Kidney (tissue), 14 donors: Measurements from ENCODE around the gene CHD2. TPM values are rescaled to one million over a fixed set of nuclear protein-coding genes. Genes with fewer than 3 reads are reported as not detected.

Experiments
- DNase-seq, 5 donors: peaks; one replicate each; pipeline ENCODE4 v3.0.0-alpha.2; 2013 to 2020
- FAIRE-seq: peaks from 2 replicates; lab custom pipeline; 2012; peaks lifted over from hg19 to GRCh38; lab: Jason Lieb, UNC
- H3K27ac ChIP-seq, 2 donors: one replicate each; pipeline ENCODE4 v1.7.0; 2013; ENCODE audit warnings: low read depth in 2 of 2, low read length in 2 of 2, inconsistent platforms in 1 of 2
- H3K27me3 ChIP-seq: one replicate; pipeline ENCODE4 v1.7.1; 2013; ENCODE audit warnings: low read length, inconsistent platforms; ENCODE audit not compliant: control insufficient read depth, insufficient read depth
- H3K36me3 ChIP-seq, 3 donors: one replicate each; pipeline versions ENCODE4 v1.7.0 to v1.7.1; 2013; ENCODE audit warnings: low read length in 3 of 3, control low read depth in 1 of 3, inconsistent platforms in 1 of 3; ENCODE audit not compliant: insufficient read depth in 3 of 3, control insufficient read depth in 2 of 3
- H3K4me1 ChIP-seq, 3 donors: one replicate each; pipeline versions ENCODE4 v1.7.0 to v1.7.1; 2013; ENCODE audit warnings: low read length in 3 of 3, inconsistent platforms in 1 of 3, low read depth in 1 of 3; ENCODE audit not compliant: control insufficient read depth in 2 of 3, insufficient read depth in 2 of 3
- H3K4me3 ChIP-seq, 3 donors: one replicate each; pipeline versions ENCODE4 v1.7.0 to v1.8.1; 2013; ENCODE audit warnings: low read length in 3 of 3, control low read depth in 1 of 3, inconsistent platforms in 1 of 3
- H3K9ac ChIP-seq, 3 donors: one replicate each; pipeline versions ENCODE4 v1.7.0 to v1.7.1; 2013; ENCODE audit warnings: low read length in 3 of 3, control low read depth in 1 of 3, inconsistent platforms in 1 of 3
- H3K9me3 ChIP-seq, 3 donors: one replicate each; pipeline versions ENCODE4 v1.7.0 to v1.7.1; 2013; ENCODE audit warnings: low read length in 3 of 3, control low read depth in 1 of 3, inconsistent platforms in 1 of 3; ENCODE audit not compliant: control insufficient read depth in 2 of 3, insufficient read depth in 1 of 3
- intact Hi-C: fragments of 100-400 bp; cut with DNase I; formaldehyde crosslinking; loops from one replicate; pipeline ENCODE4 v1.11.1; 2022
- polyA plus RNA-seq: library from polyadenylated mRNA; stranded (reverse); fragments of 350-450 nt; fragmentation: Illumina TruSeq; extraction: RNeasy Lipid Tissue Mini Kit (QIAGEN cat#74804); gene quantifications from one replicate; pipeline ENCODE4 v1.2.3, GENCODE V29; 2014; ENCODE audit warnings: low read depth, low replicate concordance; ENCODE audit not compliant: insufficient read depth
- total RNA-seq: library from RNA; stranded (reverse); fragmentation: NEBNext Ultra II Directional; extraction: Animal tissue kit (Norgen Biotek cat#: 25700); gene quantifications from one replicate; pipeline ENCODE4 v1.2.1, GENCODE V29; 2021
- TF ChIP-seq, protein P1 (sequence below): IDR thresholded peaks from 3 replicates; pipeline ENCODE4 v1.5.1; 2012; ENCODE audit warnings: mild to moderate bottlenecking, moderate library complexity, borderline replicate concordance; ENCODE audit not compliant: insufficient read depth; ENCODE audit errors: extremely low read depth
- donor health status: control.
- donor health status: control.
- donor health status: control.
- donor health status: control.
- donor health status: control.
- donor health status: DM: yes; HTN: yes; CAD: no.
- donor health status: Normal renal cell carcinoma (clear cell type).

The CHD2 gene
- total and polyA plus RNA-seq, 2 donors from 2014 or later: 22.5 to 137 TPM

DNA sequence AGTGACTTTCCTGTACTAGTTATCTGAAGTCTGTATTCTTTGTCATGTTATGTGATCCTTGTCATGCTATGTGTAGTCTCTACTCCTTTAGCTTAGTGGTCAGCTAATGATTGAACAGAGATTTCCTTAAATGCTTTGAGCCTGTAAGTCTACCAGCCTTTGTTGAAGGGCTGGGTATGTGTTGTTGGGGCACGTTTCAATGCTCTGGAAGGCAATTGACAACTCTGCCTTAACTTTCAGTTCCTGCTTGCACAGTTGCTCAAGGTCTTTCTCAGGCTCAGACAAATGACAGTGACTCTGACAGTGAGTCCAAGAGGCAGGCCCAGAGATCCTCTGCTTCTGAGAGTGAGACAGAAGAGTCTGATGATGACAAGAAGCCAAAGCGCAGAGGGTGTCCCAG is 89.3 kb downstream of the CHD2 start:
- Histone ChIP-seq H3K27ac (no peak overlapping the region), H3K9me3 (no peaks in the 10 kb centered on the region), H3K9ac (no peak overlapping the region), H3K27me3 (no peaks in the 10 kb centered on the region), H3K4me3 (no peak overlapping the region), H3K4me1 (peaks cover 0 to 4% (median 2%) of the 10 kb centered on the region in 3 donors), H3K36me3 (peaks cover 35 to 68% (median 37%) of the 10 kb centered on the region in 3 donors)
- TF ChIP-seq, protein P1, sequence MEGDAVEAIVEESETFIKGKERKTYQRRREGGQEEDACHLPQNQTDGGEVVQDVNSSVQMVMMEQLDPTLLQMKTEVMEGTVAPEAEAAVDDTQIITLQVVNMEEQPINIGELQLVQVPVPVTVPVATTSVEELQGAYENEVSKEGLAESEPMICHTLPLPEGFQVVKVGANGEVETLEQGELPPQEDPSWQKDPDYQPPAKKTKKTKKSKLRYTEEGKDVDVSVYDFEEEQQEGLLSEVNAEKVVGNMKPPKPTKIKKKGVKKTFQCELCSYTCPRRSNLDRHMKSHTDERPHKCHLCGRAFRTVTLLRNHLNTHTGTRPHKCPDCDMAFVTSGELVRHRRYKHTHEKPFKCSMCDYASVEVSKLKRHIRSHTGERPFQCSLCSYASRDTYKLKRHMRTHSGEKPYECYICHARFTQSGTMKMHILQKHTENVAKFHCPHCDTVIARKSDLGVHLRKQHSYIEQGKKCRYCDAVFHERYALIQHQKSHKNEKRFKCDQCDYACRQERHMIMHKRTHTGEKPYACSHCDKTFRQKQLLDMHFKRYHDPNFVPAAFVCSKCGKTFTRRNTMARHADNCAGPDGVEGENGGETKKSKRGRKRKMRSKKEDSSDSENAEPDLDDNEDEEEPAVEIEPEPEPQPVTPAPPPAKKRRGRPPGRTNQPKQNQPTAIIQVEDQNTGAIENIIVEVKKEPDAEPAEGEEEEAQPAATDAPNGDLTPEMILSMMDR: no peak
- intact Hi-C loops: no loop called here
- no peak for FAIRE-seq
- no peak for DNase-seq

DNA sequence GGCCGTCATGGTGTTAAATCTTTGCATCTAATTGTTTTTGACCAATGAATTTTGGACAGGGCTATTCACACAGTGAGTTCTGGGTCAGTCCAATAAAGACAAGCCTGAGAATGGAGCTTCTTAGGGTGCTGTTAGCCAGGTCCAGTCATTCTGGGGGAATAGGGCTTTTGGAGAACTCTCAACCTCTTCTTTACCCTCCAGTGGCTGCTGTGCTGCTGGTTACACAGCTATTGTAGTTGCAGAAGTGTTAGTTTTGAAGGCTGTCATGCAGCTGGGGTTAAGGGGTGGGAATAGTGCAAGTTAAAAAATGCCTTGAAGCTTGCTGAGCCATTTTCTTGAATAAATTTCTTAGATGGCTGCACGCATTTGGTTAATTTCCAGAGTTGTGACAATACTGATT is 89.9 kb downstream of the CHD2 start:
- Histone ChIP-seq H3K9ac (no peak overlapping the region), H3K9me3 (no peaks in the 10 kb centered on the region), H3K27ac (no peak overlapping the region), H3K4me1 (peaks cover 0 to 4% (median 2%) of the 10 kb centered on the region in 3 donors), H3K36me3 (peaks cover 31 to 68% (median 32%) of the 10 kb centered on the region in 3 donors), H3K4me3 (no peak overlapping the region), H3K27me3 (no peaks in the 10 kb centered on the region)
- intact Hi-C loops: no loop called here
- TF ChIP-seq, protein P1: no peak
- DNase-seq (peak in 1 of 5 donors; percentile 18), FAIRE-seq (no peak)

DNA sequence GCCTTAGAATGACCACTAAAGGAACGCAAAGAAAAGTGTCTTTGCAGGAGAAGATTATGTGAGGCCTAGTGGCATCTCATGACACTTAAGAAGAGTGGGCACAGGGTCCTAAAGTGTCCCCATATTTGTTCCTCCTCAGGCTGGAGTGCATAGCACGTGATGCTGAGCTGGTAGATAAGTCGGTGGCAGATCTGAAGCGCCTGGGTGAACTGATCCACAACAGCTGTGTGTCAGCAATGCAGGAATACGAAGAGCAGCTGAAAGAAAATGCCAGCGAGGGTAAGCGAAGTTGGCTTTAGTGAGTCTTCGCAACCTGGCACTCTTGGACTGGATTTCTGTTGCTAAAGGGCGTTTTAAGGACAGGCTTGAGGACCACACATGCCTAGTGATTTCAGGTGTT is 92.6 kb downstream of the CHD2 start:
- intact Hi-C loops: no loop called here
- FAIRE-seq: no peak
- peaks cover 21 to 73% (median 29%) of the 10 kb centered on the region in 3 donors for H3K36me3 ChIP-seq
- no peaks in the 10 kb centered on the region for H3K27me3 ChIP-seq
- no peak overlapping the region for H3K4me3 ChIP-seq
- peaks cover 0 to 4% (median 2%) of the 10 kb centered on the region in 3 donors for H3K4me1 ChIP-seq
- H3K9me3 ChIP-seq: no peaks in the 10 kb centered on the region
- DNase-seq: peak in 1 of 5 donors; percentile 16
- H3K9ac ChIP-seq: no peak overlapping the region
- H3K27ac ChIP-seq: no peak overlapping the region
- TF ChIP-seq, protein P1: no peak

DNA sequence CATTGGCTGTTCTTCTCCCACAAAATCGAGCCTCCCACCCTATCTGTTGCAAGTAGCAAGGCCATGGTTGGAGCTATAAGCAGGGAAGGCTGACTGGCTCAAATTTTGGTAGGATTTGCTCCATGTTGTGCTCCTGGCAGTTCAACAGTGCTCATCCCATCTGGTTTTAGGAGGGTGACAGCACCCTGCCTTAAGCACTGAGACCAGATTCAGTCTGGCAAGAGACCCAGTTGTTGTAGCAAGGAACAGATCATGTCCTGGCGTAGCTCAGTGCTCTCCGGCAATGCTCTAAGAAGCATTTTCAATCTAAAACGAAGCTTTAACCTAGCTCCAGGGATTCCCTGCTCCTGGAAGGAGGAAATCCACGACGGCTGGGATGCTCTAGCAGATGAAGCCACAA is 97.7 kb downstream of the CHD2 start:
- Histone ChIP-seq H3K9me3 (no peaks in the 10 kb centered on the region), H3K27ac (no peak overlapping the region), H3K36me3 (peaks cover 24 to 74% (median 48%) of the 10 kb centered on the region in 3 donors), H3K4me1 (no peaks in the 10 kb centered on the region), H3K9ac (no peak overlapping the region), H3K27me3 (no peaks in the 10 kb centered on the region), H3K4me3 (no peak overlapping the region)
- DNase-seq: no peak
- TF ChIP-seq, protein P1: no peak
- intact Hi-C loops: no loop called here
- no peak for FAIRE-seq
